GM10266 (cell line): Measurements from ENCODE around the gene ATG16L1.

ENCODE experiments used
- DNase-seq: peaks from one replicate; pipeline ENCODE4 v3.0.0; 2012; ENCODE audit errors: extremely low spot score
- TF ChIP-seq, protein P1 (sequence below): IDR thresholded peaks from 2 replicates; pipeline ENCODE4 v1.5.1; 2012; ENCODE audit warnings: mild to moderate bottlenecking, low read depth; ENCODE audit not compliant: control insufficient read depth, insufficient read depth; ENCODE audit errors: missing control alignments

Gene ATG16L1

DNA sequence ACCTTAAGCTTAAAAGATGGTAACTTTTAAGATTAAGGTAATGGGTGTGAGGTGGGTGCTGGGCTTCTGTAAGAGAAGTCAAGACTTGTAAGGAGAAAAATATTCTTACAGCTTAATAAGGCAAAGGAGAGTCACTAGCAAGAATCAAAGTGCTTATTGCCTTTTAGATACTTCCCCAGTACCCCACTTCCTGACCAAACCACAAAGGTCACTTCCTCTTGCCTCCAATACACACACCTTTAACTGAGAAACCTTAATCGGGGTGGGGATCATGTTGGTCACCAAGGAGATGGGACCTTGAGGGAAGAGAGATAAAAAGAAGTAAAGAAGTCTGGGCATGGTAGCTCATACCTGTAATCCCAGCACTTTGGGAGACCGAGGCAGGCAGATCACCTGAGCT is 10.6 kb upstream of the ATG16L1 start:
- DNase-seq, result no peak
- TF ChIP-seq, protein P1, sequence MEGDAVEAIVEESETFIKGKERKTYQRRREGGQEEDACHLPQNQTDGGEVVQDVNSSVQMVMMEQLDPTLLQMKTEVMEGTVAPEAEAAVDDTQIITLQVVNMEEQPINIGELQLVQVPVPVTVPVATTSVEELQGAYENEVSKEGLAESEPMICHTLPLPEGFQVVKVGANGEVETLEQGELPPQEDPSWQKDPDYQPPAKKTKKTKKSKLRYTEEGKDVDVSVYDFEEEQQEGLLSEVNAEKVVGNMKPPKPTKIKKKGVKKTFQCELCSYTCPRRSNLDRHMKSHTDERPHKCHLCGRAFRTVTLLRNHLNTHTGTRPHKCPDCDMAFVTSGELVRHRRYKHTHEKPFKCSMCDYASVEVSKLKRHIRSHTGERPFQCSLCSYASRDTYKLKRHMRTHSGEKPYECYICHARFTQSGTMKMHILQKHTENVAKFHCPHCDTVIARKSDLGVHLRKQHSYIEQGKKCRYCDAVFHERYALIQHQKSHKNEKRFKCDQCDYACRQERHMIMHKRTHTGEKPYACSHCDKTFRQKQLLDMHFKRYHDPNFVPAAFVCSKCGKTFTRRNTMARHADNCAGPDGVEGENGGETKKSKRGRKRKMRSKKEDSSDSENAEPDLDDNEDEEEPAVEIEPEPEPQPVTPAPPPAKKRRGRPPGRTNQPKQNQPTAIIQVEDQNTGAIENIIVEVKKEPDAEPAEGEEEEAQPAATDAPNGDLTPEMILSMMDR, result no peak

DNA sequence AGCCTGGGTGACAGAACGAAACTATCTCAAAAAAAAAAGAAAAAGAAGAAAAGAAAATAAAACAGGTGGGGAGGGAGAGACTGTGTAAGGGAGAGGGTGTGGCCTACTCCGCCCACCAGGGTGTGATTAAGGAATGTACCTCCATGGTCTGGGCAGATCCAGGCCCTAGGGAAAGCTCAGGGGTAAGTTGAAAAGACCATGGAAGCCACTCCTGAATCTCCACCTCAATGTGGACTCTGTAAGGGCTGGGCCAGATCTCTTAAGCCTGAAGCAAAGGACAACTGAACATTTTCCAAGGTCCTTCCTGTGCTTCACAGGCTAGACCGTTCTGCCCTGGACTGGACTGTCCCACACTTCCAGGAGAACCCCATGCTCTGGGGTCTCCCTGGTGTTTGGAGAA is 9.7 kb upstream of the ATG16L1 start:
- TF ChIP-seq, protein P1, result no peak

DNA sequence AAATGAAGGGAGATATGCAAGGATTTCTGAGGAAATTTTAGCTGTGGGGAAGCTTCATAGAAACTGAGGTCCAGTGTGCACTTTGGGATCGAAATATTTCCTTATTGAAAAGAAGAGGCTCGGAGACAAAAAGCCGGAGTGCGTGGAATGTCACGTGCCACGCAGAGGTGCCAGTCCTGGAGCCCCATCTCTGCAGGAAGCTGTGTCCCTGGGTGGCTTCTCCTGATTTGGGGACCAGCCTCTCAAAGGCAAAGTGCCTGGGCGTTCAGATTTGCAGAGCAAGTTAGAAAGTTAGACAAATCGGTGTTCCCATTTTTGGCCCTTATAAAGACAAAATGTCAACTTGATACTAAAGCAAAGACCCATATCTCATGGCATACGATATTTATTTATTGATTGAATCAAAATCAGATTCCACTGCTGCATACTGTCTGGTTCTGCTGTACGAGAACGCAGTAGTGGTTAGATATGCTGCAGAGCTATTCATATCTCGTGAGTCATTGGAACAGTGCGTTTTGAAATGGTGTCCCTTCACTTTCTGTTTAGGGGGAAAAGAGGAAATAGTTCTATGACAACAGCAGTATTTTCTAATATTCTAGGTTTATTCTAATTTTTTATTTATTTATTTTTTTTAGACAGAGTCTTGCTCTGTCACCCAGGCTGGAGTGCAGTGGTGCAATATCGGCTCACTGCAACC is 9.1 kb upstream of the ATG16L1 start:
- TF ChIP-seq, protein P1, result no peak
- no peak for DNase-seq

More for the DNA sequence above, 9.7 kb upstream of the ATG16L1 start:
- DNase-seq, result no peak

DNA sequence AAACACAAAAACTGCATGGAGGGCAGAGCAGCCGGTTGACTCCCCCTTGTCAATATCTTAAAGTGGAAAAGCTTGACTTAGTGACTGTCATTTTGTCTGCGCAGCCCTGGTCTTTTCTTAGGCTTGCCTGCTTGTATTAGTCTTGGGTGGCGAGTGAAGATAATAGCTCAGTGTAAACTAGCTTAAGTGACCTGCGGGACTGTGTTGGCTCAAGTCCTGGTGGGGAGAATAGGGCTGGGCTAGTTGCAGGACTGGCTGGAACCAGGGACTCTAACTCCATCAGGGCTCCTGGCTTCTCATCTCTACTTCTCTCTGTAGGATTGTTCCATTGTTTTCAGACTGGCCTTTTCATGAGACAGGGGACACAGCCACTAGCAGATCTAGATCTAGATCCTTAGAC is 8.1 kb upstream of the ATG16L1 start:
- TF ChIP-seq, protein P1, result no peak
- no peak for DNase-seq

DNA sequence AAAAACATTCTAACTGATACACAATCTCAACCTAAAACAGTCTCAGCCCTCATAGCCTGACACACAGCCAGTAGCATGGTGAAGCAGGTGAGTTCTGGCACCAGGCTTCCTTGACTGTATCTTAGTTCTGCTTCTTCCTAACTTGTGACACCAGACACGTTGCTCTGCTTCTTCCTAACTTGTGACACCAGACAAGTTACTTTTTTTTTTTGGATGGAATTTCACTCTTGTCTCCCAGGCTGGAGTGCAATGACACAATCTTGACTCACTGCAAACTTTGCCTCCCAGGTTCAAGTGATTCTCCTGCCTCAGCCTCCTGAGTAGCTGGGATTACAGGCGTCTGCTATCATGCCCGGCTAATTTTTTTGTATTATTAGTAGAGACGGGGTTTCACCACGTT is 6.7 kb upstream of the ATG16L1 start:
- DNase-seq, result no peak
- TF ChIP-seq, protein P1, result no peak

DNA sequence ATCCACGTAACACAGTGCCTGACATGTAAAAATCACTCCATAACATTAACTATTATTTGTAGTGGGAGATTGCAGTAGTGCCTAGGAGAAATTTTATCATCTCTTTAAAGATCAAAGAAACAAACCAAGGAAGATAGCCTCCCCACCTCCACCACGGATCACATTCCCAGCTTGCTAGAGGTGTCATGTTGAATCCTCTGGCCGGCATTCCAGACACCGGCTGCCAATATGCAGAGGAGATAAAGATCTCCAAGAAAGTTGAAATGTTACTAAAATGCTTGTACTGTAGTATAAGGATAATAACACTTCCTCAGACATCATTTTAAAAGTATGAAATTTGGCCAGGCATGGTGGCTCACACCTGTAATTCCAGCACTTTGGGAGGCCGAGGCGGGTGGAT is 6.1 kb upstream of the ATG16L1 start:
- TF ChIP-seq, protein P1, result no peak
- no peak for DNase-seq

DNA sequence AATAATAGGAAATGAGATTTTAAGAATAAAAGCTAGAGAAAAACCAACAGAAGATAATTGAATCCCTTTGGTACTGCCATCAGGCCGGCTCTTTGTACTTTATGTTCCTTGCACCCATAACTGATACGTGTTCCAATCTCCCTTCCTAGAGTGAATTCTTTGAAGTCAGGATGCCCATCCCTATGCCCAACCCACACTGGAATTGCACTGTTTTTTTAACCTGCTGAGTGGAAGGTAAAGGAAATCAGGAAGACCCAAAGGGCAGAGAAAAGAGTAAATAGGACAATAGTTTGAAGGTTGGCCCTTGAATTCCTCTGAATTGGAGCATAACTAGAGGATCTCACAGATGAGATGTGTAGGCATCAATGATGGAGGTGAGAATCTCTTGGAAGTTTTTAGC is 4.4 kb upstream of the ATG16L1 start:
- TF ChIP-seq, protein P1, result no peak
- DNase-seq, result no peak
